ENCODE data around the gene GABRB2. TPM values are rescaled to one million over a fixed set of nuclear protein-coding genes. Genes with fewer than 3 reads are reported as not detected.

GABRB2 gene
- total RNA-seq, 1 experiment from 2014 or later, result not detected

DNA sequence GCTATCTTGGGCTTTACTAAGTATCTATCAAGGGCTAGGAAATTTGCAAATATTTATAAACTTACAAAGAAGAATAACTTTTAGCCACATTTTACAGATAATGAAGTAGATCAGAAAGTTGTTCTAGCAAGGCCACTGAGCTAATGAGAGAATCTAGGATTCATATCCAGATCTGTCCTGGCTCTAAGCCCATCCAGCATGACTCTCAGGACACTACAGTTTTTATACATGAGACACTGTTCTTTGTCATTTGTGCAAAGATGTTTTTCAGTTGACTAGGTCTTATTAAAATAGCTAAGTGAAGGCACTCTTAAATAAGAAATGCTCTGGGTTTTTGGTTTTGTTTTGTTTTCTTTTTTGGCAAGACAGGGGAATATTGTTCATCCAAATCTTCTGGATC, 273.1 kb downstream of the GABRB2 start:
- no peaks in the 10 kb centered on the region for H3K79me2 ChIP-seq (ENCODE audit: insufficient read depth, low read length)
- no peak overlapping the region for H3K4me2 ChIP-seq (ENCODE audit: low read length)
- BruUV-seq (replicated peaks), result no TSS peak
- no peaks in the 10 kb centered on the region for H3K27me3 ChIP-seq (ENCODE audit: insufficient read depth, low read length)
- peaks cover 8 to 18% of the 10 kb centered on the region in 2 experiments; a peak in 3 of 4 replicates for H3K9me3 ChIP-seq (ENCODE audit: control insufficient read depth in 1 of 2, insufficient read depth in 1 of 2, low read depth in 1 of 2, low read length in 2 of 2)
- RAD21 ChIA-PET (ENCODE audit: low non-redundant PET in 1 of 2, low total read pairs in 2 of 2, uncharacterized antibody in 2 of 2, unreplicated experiment in 2 of 2), result no interaction called here
- ATAC-seq, result no peak
- H2AFZ ChIP-seq (ENCODE audit: low read depth, low read length, poor library complexity, severe bottlenecking), result no peak overlapping the region
- no peak overlapping the region for H3K4me3 ChIP-seq (replicated peaks in 1 of 2; ENCODE audit: low read depth in 1 of 2, low read length in 2 of 2)
- intact Hi-C loops (cut with micrococcal nuclease), result no loop called here
- H3K27ac ChIP-seq (ENCODE audit: low read depth, low read length), result no peak overlapping the region
- POLR2A ChIA-PET, result no interaction called here
- H3K36me3 ChIP-seq (ENCODE audit: control insufficient read depth in 1 of 2, insufficient read depth in 2 of 2, low read length in 2 of 2), result no peaks in the 10 kb centered on the region
- DNase-seq (ENCODE audit: low read depth, low spot score), result no peak
- TF ChIP-seq POLR2AphosphoS5 (IDR thresholded peaks at IDR 0.05; ENCODE audit: low read depth, low read length) (no peak), SIN3A (IDR thresholded peaks at IDR 0.05; ENCODE audit: low read depth) (no peak), JUND (IDR thresholded peaks at IDR 0.05) (no peak), EZH2 (IDR thresholded peaks at IDR 0.05) (no peak), ELF1 (IDR thresholded peaks at IDR 0.05; ENCODE audit: borderline replicate concordance, low read depth) (no peak), YY1 (IDR thresholded peaks at IDR 0.05; ENCODE audit: extremely low read depth, insufficient replicate concordance, low read depth, low read length) (no peak)
- TF ChIP-seq, protein P1, sequence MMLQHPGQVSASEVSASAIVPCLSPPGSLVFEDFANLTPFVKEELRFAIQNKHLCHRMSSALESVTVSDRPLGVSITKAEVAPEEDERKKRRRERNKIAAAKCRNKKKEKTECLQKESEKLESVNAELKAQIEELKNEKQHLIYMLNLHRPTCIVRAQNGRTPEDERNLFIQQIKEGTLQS (IDR thresholded peaks at IDR 0.05), result no peak
- TF ChIP-seq, protein P2, sequence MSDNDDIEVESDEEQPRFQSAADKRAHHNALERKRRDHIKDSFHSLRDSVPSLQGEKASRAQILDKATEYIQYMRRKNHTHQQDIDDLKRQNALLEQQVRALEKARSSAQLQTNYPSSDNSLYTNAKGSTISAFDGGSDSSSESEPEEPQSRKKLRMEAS (IDR thresholded peaks at IDR 0.05), result no peak
- TF ChIP-seq, protein P3, sequence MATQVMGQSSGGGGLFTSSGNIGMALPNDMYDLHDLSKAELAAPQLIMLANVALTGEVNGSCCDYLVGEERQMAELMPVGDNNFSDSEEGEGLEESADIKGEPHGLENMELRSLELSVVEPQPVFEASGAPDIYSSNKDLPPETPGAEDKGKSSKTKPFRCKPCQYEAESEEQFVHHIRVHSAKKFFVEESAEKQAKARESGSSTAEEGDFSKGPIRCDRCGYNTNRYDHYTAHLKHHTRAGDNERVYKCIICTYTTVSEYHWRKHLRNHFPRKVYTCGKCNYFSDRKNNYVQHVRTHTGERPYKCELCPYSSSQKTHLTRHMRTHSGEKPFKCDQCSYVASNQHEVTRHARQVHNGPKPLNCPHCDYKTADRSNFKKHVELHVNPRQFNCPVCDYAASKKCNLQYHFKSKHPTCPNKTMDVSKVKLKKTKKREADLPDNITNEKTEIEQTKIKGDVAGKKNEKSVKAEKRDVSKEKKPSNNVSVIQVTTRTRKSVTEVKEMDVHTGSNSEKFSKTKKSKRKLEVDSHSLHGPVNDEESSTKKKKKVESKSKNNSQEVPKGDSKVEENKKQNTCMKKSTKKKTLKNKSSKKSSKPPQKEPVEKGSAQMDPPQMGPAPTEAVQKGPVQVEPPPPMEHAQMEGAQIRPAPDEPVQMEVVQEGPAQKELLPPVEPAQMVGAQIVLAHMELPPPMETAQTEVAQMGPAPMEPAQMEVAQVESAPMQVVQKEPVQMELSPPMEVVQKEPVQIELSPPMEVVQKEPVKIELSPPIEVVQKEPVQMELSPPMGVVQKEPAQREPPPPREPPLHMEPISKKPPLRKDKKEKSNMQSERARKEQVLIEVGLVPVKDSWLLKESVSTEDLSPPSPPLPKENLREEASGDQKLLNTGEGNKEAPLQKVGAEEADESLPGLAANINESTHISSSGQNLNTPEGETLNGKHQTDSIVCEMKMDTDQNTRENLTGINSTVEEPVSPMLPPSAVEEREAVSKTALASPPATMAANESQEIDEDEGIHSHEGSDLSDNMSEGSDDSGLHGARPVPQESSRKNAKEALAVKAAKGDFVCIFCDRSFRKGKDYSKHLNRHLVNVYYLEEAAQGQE (IDR thresholded peaks at IDR 0.05; ENCODE audit: low read depth), result no peak
- H3K9ac ChIP-seq (ENCODE audit: low read length), result no peak overlapping the region
- CTCF ChIA-PET, result no interaction called here
- no peaks in the 10 kb centered on the region for H3K9me2 ChIP-seq (ENCODE audit: insufficient read depth)
- no peaks in the 10 kb centered on the region for H4K20me1 ChIP-seq (ENCODE audit: insufficient read depth)
- no peaks in the 10 kb centered on the region for H3K4me1 ChIP-seq (ENCODE audit: control insufficient read depth in 1 of 2, insufficient read depth in 2 of 2, low read length in 2 of 2)
